OCI-LY7 (cell line): Measurements from ENCODE around the gene ADAMTS17. TPM values are rescaled to one million over a fixed set of nuclear protein-coding genes. Genes with fewer than 3 reads are reported as not detected.

ENCODE experiments used
- BruUV-seq: library from RNA; stranded (reverse); fragments of 400-500 nt; replicated peaks from 2 replicates; lab custom pipeline; 2021; lab: Mats Ljungman, UMichigan
- CTCF ChIA-PET: fragments of 300-600 bp; sonication (Branson Sonifier 250); formaldehyde crosslinking; loops from one replicate; lab custom pipeline; 2022; ENCODE audit warnings: antibody characterized with exemption; ENCODE audit not compliant: unreplicated experiment; lab: Charles Lee
- POLR2A ChIA-PET: fragments of 300-600 bp; sonication (Branson Sonifier 250); formaldehyde crosslinking; loops from one replicate; lab custom pipeline; 2022; ENCODE audit warnings: antibody characterized with exemption; lab: Charles Lee
- DNase-seq: peaks from one replicate; pipeline ENCODE4 v3.0.0-alpha.2; 2015; ENCODE audit warnings: low spot score
- H2AFZ ChIP-seq: fragments of 200-600 bp; sonication (generic), shearing (Covaris generic); 2 replicates; pipeline ENCODE4 v1.6.1; 2014; ENCODE audit warnings: mild to moderate bottlenecking, antibody characterized with exemption, low read length, moderate library complexity
- H3K27ac ChIP-seq: fragments of 200-600 bp; sonication (generic); 2 replicates; pipeline ENCODE4 v1.5.1; 2014; ENCODE audit warnings: mixed run types, low read depth, mild to moderate bottlenecking, moderate library complexity, low read length, inconsistent platforms; ENCODE audit not compliant: poor library complexity, severe bottlenecking
- H3K36me3 ChIP-seq: fragments of 200-600 bp; sonication (generic); 2 replicates; pipeline ENCODE4 v1.6.1; 2014; ENCODE audit warnings: mild to moderate bottlenecking, antibody characterized with exemption, low read length, moderate library complexity, mixed read lengths; ENCODE audit not compliant: insufficient read depth
- H3K4me1 ChIP-seq: fragments of 200-600 bp; sonication (generic); 2 replicates; pipeline ENCODE4 v1.5.1; 2014; ENCODE audit warnings: mild to moderate bottlenecking, low read length; ENCODE audit not compliant: insufficient read depth, poor library complexity, severe bottlenecking
- H3K4me2 ChIP-seq: fragments of 200-600 bp; sonication (generic); 2 replicates; pipeline ENCODE4 v1.6.1; 2014; ENCODE audit warnings: mild to moderate bottlenecking, low read length
- H3K4me3 ChIP-seq: fragments of 200-600 bp; sonication (generic); 2 replicates; pipeline ENCODE4 v1.5.1; 2014; ENCODE audit warnings: mild to moderate bottlenecking, low read depth, low read length; ENCODE audit not compliant: poor library complexity, severe bottlenecking
- H3K79me2 ChIP-seq: fragments of 200-600 bp; sonication (generic); 2 replicates; pipeline ENCODE4 v1.6.1; 2016; ENCODE audit warnings: low read depth, mild to moderate bottlenecking, low read length, moderate library complexity, mixed read lengths; ENCODE audit not compliant: insufficient read depth
- H3K9me2 ChIP-seq: fragments of 200-600 bp; sonication (generic); 2 replicates; pipeline ENCODE4 v1.6.1; 2016; ENCODE audit warnings: mild to moderate bottlenecking, low read length, mixed read lengths; ENCODE audit not compliant: insufficient read depth
- H3K9me3 ChIP-seq: fragments of 200-600 bp; sonication (generic); 2 replicates; pipeline ENCODE4 v1.6.1; 2014; ENCODE audit warnings: mild to moderate bottlenecking, mixed run types, low read length, mixed read lengths
- H4K20me1 ChIP-seq: fragments of 200-600 bp; sonication (generic); 2 replicates; pipeline ENCODE4 v1.6.1; 2014; ENCODE audit warnings: mild to moderate bottlenecking, antibody characterized with exemption, low read length, moderate library complexity, mixed read lengths; ENCODE audit not compliant: insufficient read depth
- CTCF ChIP-seq: fragments of 200-600 bp; sonication (generic); conservative IDR thresholded peaks from 2 replicates; pipeline ENCODE4 v1.5.1; 2014; ENCODE audit warnings: mild to moderate bottlenecking, antibody characterized with exemption, low read length, moderate library complexity, mixed read lengths
- EZH2phosphoT487 ChIP-seq: fragments of 200-600 bp; sonication (generic); IDR thresholded peaks from 2 replicates; pipeline ENCODE4 v1.6.1; 2018; ENCODE audit warnings: low read depth, borderline replicate concordance, mild to moderate bottlenecking, mixed run types, antibody characterized with exemption, low read length, moderate library complexity, mixed read lengths
- intact Hi-C: fragments of 100-400 bp; cut with micrococcal nuclease; formaldehyde crosslinking; loops from one replicate; pipeline ENCODE4 v1.10.0; 2022; ENCODE audit not compliant: unreplicated experiment
- total RNA-seq, 2 experiments: library from RNA; depleted of rRNA in 1 of 2; stranded (reverse); fragments of >200 nt in 1 of 2; shearing (Covaris generic) in 1 of 2; gene quantifications; 2 replicates each; pipeline ENCODE4 v1.2.3, GENCODE V29; 2014 to 2022

ADAMTS17 gene
- total RNA-seq, 2 experiments from 2014 or later, result not detected

- no peaks in the 10 kb centered on the region for H4K20me1 ChIP-seq
- no peak overlapping the region for H3K4me3 ChIP-seq
- DNase-seq, result no peak
- TF ChIP-seq EZH2phosphoT487 (no peak), CTCF (no peak)
- CTCF ChIA-PET, result no interaction called here
- H3K36me3 ChIP-seq, result no peaks in the 10 kb centered on the region
- POLR2A ChIA-PET, result interaction anchor here (0.6 kb wide), 1 partner anchor 227 kb away, joined by 3 read pairs; no protein-coding TSS in a partner anchor
- no peaks in the 10 kb centered on the region for H3K9me3 ChIP-seq
- H3K9me2 ChIP-seq, result no peaks in the 10 kb centered on the region
- H3K27ac ChIP-seq, result no peak overlapping the region
- no peak overlapping the region for H2AFZ ChIP-seq
- intact Hi-C loops, result no loop called here
- H3K4me1 ChIP-seq, result no peaks in the 10 kb centered on the region
- no TSS peak for BruUV-seq
- H3K79me2 ChIP-seq, result no peaks in the 10 kb centered on the region
- H3K4me2 ChIP-seq, result no peak overlapping the region
Observed at GRCh38 chr15:100254691-100255090, 87.1 kb downstream of the ADAMTS17 start.

GRCh38 chr15:100254285-100254684 lies 87.5 kb downstream of the ADAMTS17 start:
- BruUV-seq, result no TSS peak

More at GRCh38 chr15:100254285-100254684, 87.5 kb downstream of the ADAMTS17 start:
- Histone ChIP-seq H2AFZ (no peak overlapping the region), H3K4me3 (no peak overlapping the region), H4K20me1 (no peaks in the 10 kb centered on the region), H3K27ac (no peak overlapping the region), H3K4me2 (no peak overlapping the region), H3K36me3 (no peaks in the 10 kb centered on the region), H3K79me2 (no peaks in the 10 kb centered on the region), H3K9me2 (no peaks in the 10 kb centered on the region), H3K4me1 (no peaks in the 10 kb centered on the region), H3K9me3 (no peaks in the 10 kb centered on the region)
- intact Hi-C loops, result no loop called here
- no peak for DNase-seq
- ChIA-PET POLR2A (no interaction called here), CTCF (no interaction called here)
- TF ChIP-seq EZH2phosphoT487, result no peak
- no peak for TF ChIP-seq CTCF
